22Rv1 (cell line): ENCODE results near the gene SLIT3.

Experiments used
- H3K27ac ChIP-seq: fragments of 450-650 bp; 2 replicates; pipeline ENCODE4 v1.5.1; 2017
- CTCF ChIP-seq: fragments of 450-650 bp; IDR thresholded peaks from 2 replicates; pipeline ENCODE4 v1.5.1; 2017; ENCODE audit warnings: mild to moderate bottlenecking
- ZFX ChIP-seq: fragments of 450-650 bp; IDR thresholded peaks from 2 replicates; pipeline ENCODE4 v1.6.1; 2017; ENCODE audit warnings: antibody characterized with exemption, borderline replicate concordance

SLIT3 gene

DNA sequence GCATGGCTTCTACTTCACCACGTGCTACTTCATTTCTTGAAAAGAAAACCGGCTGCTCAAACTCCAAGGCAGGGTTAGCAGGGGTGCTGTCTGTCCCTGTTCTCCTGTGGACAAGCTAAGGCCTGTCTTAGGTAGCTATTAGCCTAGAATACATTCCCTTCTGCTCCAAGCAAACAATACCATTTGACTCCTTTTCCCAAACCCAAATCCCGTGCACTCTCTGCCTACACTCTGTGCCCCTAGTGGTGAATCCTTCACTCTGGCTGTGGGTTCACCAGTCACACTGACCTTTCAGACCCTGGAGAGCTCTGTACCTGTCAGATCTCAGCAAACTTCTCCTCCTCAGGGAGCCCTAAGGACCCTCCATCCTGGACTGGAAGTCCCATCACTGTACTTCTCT, 211.6 kb downstream of the SLIT3 start:
- no peak overlapping the region for H3K27ac ChIP-seq
- TF ChIP-seq CTCF: no peak
- TF ChIP-seq ZFX: no peak

- H3K27ac ChIP-seq: no peak overlapping the region
- TF ChIP-seq CTCF (no peak), ZFX (no peak)
Measured at GRCh38 chr5:169088028-169088725, 212.8 kb downstream of the SLIT3 start.

- TF ChIP-seq ZFX (no peak), CTCF (no peak)
- H3K27ac ChIP-seq: no peak overlapping the region
Measured at GRCh38 chr5:169085636-169086035, 215.3 kb downstream of the SLIT3 start.

DNA sequence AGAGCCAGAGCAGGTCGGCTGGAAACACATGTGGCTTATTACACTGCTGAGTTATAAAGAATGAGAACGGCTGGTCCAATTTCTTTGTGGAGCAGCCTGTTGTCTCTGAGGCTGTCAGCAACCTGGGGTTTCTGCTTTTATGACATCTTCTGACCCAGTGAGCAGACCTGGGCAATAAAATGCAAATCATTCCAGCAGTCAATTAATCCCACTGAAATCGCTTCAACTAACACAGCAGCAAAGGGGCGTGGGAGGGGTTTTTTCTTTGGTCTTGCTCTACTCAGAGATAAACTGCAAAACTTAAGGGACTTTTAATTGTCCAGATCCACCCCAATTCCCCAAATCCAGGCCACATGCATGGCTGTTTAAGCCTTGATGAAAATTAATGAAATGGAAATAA, 215.7 kb downstream of the SLIT3 start:
- H3K27ac ChIP-seq: no peak overlapping the region
- TF ChIP-seq ZFX: no peak
- TF ChIP-seq CTCF: no peak

- TF ChIP-seq CTCF (no peak), ZFX (no peak)
- H3K27ac ChIP-seq: no peak overlapping the region
Measured at GRCh38 chr5:169084775-169085174, 216.2 kb downstream of the SLIT3 start.

- no peak overlapping the region for H3K27ac ChIP-seq
- TF ChIP-seq ZFX: no peak
- no peak for TF ChIP-seq CTCF
Measured at GRCh38 chr5:169083394-169084018, 217.4 kb downstream of the SLIT3 start.

DNA sequence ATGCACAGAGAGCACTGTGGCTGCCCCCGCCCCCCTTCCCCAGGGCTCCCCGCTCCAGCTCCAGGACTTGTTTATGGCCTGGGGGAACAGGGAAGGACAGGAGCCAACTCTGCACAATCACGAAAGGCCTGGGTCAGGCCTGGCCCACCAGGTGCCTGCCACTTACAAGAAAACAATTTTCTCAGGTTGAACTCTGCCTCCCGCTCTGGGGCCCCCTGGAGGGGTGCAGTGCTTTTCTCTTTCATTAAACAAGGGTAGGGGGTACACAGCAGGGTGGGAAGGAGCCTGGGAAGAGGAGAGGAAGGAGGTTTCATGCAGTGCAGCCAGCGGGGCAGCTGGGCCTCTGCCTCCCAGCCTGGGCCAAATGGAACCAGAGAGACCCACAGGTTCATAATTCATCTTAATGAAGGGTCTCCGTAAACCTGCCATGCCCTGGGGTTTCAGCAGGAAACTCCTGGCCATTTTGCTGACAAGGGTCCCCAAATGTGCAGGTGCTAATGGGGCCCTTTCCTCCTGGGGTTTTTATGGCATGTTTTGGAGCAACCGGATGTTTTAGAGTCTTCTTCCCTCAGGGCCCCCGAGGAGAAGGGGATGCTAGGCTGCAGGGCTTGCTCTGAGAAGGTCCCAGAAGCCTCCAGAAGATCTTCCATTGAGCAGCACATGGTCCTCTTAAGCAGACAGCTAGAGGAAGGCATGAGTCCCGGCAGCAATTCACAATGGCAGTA, 219.8 kb downstream of the SLIT3 start:
- TF ChIP-seq ZFX (no peak), CTCF (no peak)
- no peak overlapping the region for H3K27ac ChIP-seq
